GM21360 (cell line): ENCODE measurements around the gene FAM78B.

Experiments used
- ATAC-seq: cut with Tn5 transposase; IDR thresholded peaks from one replicate; pipeline ENCODE4 v1.9.1; 2021; ENCODE audit warnings: mild to moderate bottlenecking, moderate library complexity; ENCODE audit not compliant: unreplicated experiment

Gene FAM78B

GRCh38 chr1:166079276-166079675 lies 87.5 kb downstream of the FAM78B start:
- no peak for ATAC-seq

- no peak for ATAC-seq
These were observed 93.3 kb downstream of the FAM78B start for GRCh38 chr1:166073489-166073888.

- ATAC-seq: no peak
These were observed 97.4 kb downstream of the FAM78B start for GRCh38 chr1:166069390-166069789.

GRCh38 chr1:166066107-166066506 lies 100.7 kb downstream of the FAM78B start:
- no peak for ATAC-seq

- ATAC-seq: no peak
These were observed 101.8 kb downstream of the FAM78B start for GRCh38 chr1:166064951-166065350.

GRCh38 chr1:166064313-166064926 lies 102.4 kb downstream of the FAM78B start:
- no peak for ATAC-seq

- ATAC-seq: no peak
These were observed 103.1 kb downstream of the FAM78B start for GRCh38 chr1:166063701-166064100.

- no peak for ATAC-seq
These were observed 104.3 kb downstream of the FAM78B start for GRCh38 chr1:166062421-166063070.

GRCh38 chr1:166057650-166058049 lies 109.2 kb downstream of the FAM78B start:
- ATAC-seq: no peak

- no peak for ATAC-seq
These were observed 113.4 kb downstream of the FAM78B start for GRCh38 chr1:166053395-166053794.

- ATAC-seq: no peak
These were observed 126.4 kb downstream of the FAM78B start for GRCh38 chr1:166040202-166040997.

GRCh38 chr1:166039436-166040201 lies 127.2 kb downstream of the FAM78B start:
- no peak for ATAC-seq

GRCh38 chr1:166036092-166036491 lies 130.7 kb downstream of the FAM78B start:
- ATAC-seq: no peak

- ATAC-seq: no peak
These were observed 134.0 kb downstream of the FAM78B start for GRCh38 chr1:166032572-166033371.

GRCh38 chr1:166031932-166032571 lies 134.7 kb downstream of the FAM78B start:
- ATAC-seq: no peak

- ATAC-seq: no peak
These were observed 137.4 kb downstream of the FAM78B start for GRCh38 chr1:166029196-166029945.

- ATAC-seq: no peak
These were observed 140.2 kb downstream of the FAM78B start for GRCh38 chr1:166026555-166026954.

- ATAC-seq: no peak
These were observed 140.7 kb downstream of the FAM78B start for GRCh38 chr1:166026143-166026542.

- no peak for ATAC-seq
These were observed 146.6 kb downstream of the FAM78B start for GRCh38 chr1:166020210-166020609.
